ENCODE results near the gene PARP1. TPM values are rescaled to one million over a fixed set of nuclear protein-coding genes. Genes with fewer than 3 reads are reported as not detected.

The PARP1 gene
- total and polyA plus RNA-seq, 2 donors (not counting 1 experiment from before 2014, with no cell fraction given): 61.7 to 78.4 TPM

GRCh38 chr1:226371027-226371694, 36.7 kb downstream of the PARP1 start:
- Histone ChIP-seq H3K4me2 (ENCODE audit: extremely low read depth, insufficient read depth, low read length) (no peak overlapping the region), H3K4me3 (replicated peaks in 1 of 4; ENCODE audit: control extremely low read depth in 1 of 4, insufficient read depth in 1 of 4, low read depth in 3 of 4, low read length in 4 of 4) (no peak overlapping the region), H3K36me3 (ENCODE audit: control insufficient read depth, insufficient read depth, low read length) (peaks cover 14% of the 10 kb centered on the region), H3K79me2 (ENCODE audit: control insufficient read depth, insufficient read depth, low read length) (no peaks in the 10 kb centered on the region), H3K9me3 (ENCODE audit: control insufficient read depth, insufficient read depth, low read depth, low read length) (no peaks in the 10 kb centered on the region), H3K9ac (ENCODE audit: insufficient read depth, low read length) (no peak overlapping the region), H3K27ac (ENCODE audit: insufficient read depth, low read length) (no peak overlapping the region), H3K27me3 (ENCODE audit: control insufficient read depth, insufficient read depth, low read length) (no peaks in the 10 kb centered on the region), H3K4me1 (ENCODE audit: control insufficient read depth, extremely low read depth, insufficient read depth, low read length) (no peaks in the 10 kb centered on the region), H2AFZ (ENCODE audit: low read length) (no peak overlapping the region), H4K20me1 (ENCODE audit: control insufficient read depth, extremely low read depth, insufficient read depth, low read length) (no peaks in the 10 kb centered on the region)
- DNase-seq (ENCODE audit: low read depth in 2 of 2): no peak
- TF ChIP-seq, protein P1, sequence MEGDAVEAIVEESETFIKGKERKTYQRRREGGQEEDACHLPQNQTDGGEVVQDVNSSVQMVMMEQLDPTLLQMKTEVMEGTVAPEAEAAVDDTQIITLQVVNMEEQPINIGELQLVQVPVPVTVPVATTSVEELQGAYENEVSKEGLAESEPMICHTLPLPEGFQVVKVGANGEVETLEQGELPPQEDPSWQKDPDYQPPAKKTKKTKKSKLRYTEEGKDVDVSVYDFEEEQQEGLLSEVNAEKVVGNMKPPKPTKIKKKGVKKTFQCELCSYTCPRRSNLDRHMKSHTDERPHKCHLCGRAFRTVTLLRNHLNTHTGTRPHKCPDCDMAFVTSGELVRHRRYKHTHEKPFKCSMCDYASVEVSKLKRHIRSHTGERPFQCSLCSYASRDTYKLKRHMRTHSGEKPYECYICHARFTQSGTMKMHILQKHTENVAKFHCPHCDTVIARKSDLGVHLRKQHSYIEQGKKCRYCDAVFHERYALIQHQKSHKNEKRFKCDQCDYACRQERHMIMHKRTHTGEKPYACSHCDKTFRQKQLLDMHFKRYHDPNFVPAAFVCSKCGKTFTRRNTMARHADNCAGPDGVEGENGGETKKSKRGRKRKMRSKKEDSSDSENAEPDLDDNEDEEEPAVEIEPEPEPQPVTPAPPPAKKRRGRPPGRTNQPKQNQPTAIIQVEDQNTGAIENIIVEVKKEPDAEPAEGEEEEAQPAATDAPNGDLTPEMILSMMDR (conservative IDR thresholded peaks at IDR 0.05 in 1 of 2, IDR thresholded peaks at IDR 0.05 in 1 of 2; ENCODE audit: low read depth in 1 of 2, low read length in 2 of 2): no peak
- TF ChIP-seq EZH2 (IDR thresholded peaks at IDR 0.05; ENCODE audit: low read length, missing control alignments): no peak

DNA sequence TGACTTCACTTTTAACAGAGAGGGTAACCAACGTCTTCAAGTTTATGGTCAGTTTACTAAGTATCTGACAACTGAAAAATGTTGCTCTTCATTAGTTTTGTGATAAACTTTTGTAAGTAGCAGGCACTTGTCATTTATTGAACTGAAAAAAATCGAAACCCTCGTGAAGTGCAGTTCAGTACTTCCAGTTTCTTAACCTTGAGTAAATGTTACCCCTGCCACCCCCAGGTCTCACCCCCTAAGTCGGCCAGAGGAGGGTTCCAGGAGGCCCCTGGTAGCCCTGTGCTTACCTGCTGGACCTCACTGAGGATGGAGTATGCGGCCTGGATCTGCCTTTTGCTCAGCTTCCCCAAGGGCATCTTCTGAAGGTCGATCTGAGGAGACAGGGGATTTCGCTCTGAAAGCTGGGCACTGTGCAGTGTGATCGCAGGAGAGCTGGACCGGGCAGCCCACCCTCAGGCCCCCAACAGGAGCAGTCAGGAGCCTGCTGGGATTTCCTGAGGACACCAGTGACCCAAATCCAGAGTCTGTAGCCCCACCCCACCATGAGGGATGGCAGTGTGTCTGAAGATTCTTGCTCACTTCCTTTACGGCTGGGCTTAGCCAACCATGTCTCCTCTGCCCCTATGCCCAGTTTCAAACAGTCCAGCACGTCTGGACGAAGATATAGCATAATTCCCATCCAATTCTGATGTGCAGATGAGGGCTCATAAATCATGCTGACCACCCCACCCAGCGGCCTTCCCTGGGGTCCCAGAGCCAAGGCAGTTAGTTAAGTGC, 37.6 kb downstream of the PARP1 start:
- Histone ChIP-seq H3K36me3 (ENCODE audit: control insufficient read depth, insufficient read depth, low read length) (peaks cover 15% of the 10 kb centered on the region), H4K20me1 (ENCODE audit: control insufficient read depth, extremely low read depth, insufficient read depth, low read length) (no peaks in the 10 kb centered on the region), H2AFZ (ENCODE audit: low read length) (no peak overlapping the region), H3K4me3 (replicated peaks in 1 of 4; ENCODE audit: control extremely low read depth in 1 of 4, insufficient read depth in 1 of 4, low read depth in 3 of 4, low read length in 4 of 4) (no peak overlapping the region), H3K4me2 (ENCODE audit: extremely low read depth, insufficient read depth, low read length) (no peak overlapping the region), H3K27me3 (ENCODE audit: control insufficient read depth, insufficient read depth, low read length) (no peaks in the 10 kb centered on the region), H3K79me2 (ENCODE audit: control insufficient read depth, insufficient read depth, low read length) (no peaks in the 10 kb centered on the region), H3K9me3 (ENCODE audit: control insufficient read depth, insufficient read depth, low read depth, low read length) (no peaks in the 10 kb centered on the region), H3K4me1 (ENCODE audit: control insufficient read depth, extremely low read depth, insufficient read depth, low read length) (no peaks in the 10 kb centered on the region), H3K9ac (ENCODE audit: insufficient read depth, low read length) (no peak overlapping the region), H3K27ac (ENCODE audit: insufficient read depth, low read length) (no peak overlapping the region)
- no peak for TF ChIP-seq EZH2 (IDR thresholded peaks at IDR 0.05; ENCODE audit: low read length, missing control alignments)
- TF ChIP-seq, protein P1 (conservative IDR thresholded peaks at IDR 0.05 in 1 of 2, IDR thresholded peaks at IDR 0.05 in 1 of 2; ENCODE audit: low read depth in 1 of 2, low read length in 2 of 2): no peak
- DNase-seq (ENCODE audit: low read depth in 2 of 2): no peak

DNA sequence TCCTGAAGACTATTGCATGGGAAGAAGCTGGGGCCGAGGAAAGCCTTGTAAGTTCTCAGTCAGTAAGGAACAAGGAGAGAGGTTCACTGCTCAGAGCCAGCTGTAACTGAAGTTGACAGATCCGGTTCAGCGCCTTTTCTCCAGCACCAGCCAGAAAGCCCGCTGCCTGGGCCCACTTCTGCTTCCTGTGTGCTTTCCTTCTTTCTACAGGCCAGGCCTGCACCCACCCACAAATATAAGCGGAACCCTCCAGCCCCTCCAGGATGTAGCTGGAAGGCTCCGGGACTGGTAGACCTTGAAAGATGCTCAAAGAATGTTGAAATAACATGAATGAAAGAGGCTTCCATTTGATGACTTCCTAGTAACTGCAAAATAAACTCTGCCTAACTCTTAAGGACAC, 38.8 kb downstream of the PARP1 start:
- Histone ChIP-seq H3K79me2 (ENCODE audit: control insufficient read depth, insufficient read depth, low read length) (no peaks in the 10 kb centered on the region), H3K27me3 (ENCODE audit: control insufficient read depth, insufficient read depth, low read length) (no peaks in the 10 kb centered on the region), H3K4me1 (ENCODE audit: control insufficient read depth, extremely low read depth, insufficient read depth, low read length) (no peaks in the 10 kb centered on the region), H3K9me3 (ENCODE audit: control insufficient read depth, insufficient read depth, low read depth, low read length) (no peaks in the 10 kb centered on the region), H3K4me3 (replicated peaks in 1 of 4; ENCODE audit: control extremely low read depth in 1 of 4, insufficient read depth in 1 of 4, low read depth in 3 of 4, low read length in 4 of 4) (no peak overlapping the region), H3K27ac (ENCODE audit: insufficient read depth, low read length) (no peak overlapping the region), H4K20me1 (ENCODE audit: control insufficient read depth, extremely low read depth, insufficient read depth, low read length) (no peaks in the 10 kb centered on the region), H2AFZ (ENCODE audit: low read length) (no peak overlapping the region), H3K4me2 (ENCODE audit: extremely low read depth, insufficient read depth, low read length) (no peak overlapping the region), H3K36me3 (ENCODE audit: control insufficient read depth, insufficient read depth, low read length) (peaks cover 20% of the 10 kb centered on the region), H3K9ac (ENCODE audit: insufficient read depth, low read length) (no peak overlapping the region)
- no peak for DNase-seq (ENCODE audit: low read depth in 2 of 2)
- TF ChIP-seq EZH2 (IDR thresholded peaks at IDR 0.05; ENCODE audit: low read length, missing control alignments): no peak
- TF ChIP-seq, protein P1 (conservative IDR thresholded peaks at IDR 0.05 in 1 of 2, IDR thresholded peaks at IDR 0.05 in 1 of 2; ENCODE audit: low read depth in 1 of 2, low read length in 2 of 2): no peak

Measured in fibroblast of lung (primary cell).